GM10847 (cell line): ENCODE results near the gene RAD51B.

Experiments
- POLR2A ChIP-seq: IDR thresholded peaks from 2 replicates; pipeline ENCODE4 v1.6.1; 2011; ENCODE audit not compliant: insufficient read length; ENCODE audit errors: extremely low read depth

Gene RAD51B

DNA sequence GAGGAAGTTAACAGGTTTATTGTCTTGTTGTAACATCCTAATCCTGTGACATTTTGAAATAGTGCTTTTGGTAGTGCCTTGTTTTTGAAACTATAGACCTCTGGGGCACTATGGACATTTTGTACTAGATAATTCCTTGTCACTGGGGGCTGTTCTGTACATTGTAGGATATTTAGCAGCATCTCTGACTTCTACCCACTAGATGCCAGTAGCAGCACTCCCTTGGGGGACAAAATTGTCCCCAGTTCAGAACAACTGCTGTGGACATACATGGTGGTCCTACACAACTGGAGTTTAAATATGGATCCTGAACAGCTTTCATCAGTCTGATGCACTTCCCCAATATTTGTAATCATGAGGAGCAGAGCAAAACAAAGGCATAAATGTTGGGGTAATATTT, 264.7 kb downstream of the RAD51B start:
- no peak for TF ChIP-seq POLR2A

DNA sequence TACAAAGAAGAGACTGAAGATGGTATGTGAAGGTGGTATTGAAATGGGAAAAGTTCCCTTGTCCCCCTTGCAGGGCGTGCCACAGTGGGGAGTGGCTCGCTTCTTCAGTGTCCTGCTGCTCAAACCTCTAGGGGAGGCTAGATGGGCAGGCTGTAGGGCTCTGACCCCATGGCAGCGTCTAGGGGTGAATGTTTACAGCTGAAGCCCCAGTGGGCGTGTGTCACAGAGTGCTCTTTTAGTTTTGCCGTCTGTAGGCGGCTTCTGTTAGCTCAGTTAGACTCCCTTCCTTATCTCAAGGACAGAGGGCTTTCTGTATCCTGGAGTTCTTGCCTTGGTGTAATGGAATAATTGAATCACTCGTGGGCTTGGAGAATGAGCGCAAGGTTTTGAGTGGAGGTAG, 266.2 kb downstream of the RAD51B start:
- TF ChIP-seq POLR2A = no peak

GRCh38 chr14:68088451-68088854, 268.9 kb downstream of the RAD51B start:
- no peak for TF ChIP-seq POLR2A

GRCh38 chr14:68089146-68089731, 269.7 kb downstream of the RAD51B start:
- TF ChIP-seq POLR2A = no peak

- no peak for TF ChIP-seq POLR2A
These were observed 274.6 kb downstream of the RAD51B start for GRCh38 chr14:68094158-68094557.

DNA sequence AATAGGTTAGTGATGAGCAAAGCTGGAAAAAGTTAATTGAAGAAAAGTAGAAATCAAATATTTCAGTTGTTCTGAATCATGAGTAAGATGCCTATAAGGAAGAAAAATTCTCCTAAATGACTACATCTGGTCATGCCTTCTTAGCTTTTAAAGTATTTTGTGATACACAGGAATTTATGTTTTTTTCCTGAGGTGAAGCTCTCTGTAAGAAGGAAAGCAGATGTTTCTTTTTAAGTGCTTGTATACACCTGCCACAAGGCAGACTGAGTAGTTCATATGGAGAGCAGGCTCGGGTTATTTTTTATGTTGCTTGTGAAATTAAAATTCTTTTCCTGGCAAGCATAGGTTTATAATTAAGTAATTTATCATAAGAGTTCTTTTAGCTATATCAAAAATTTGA, 275.2 kb downstream of the RAD51B start:
- no peak for TF ChIP-seq POLR2A

DNA sequence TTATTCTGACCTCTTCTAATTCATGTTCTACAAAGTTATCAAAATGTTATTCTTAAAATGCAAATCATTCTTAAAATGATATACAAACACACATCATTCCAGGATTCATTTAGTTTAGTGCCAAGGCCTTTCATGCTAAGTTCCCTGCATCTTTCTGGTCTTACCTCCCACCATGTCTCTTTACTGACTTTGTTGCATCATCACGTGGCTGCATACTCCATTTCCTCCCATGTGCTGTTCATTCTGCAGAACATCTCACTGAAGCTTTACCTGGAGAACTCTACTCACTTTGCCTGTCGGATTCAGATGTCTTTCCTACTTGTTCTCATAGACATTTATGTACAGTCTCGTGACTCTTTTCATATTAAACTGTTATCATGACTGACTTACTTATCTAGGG, 278.1 kb downstream of the RAD51B start:
- no peak for TF ChIP-seq POLR2A

- no peak for TF ChIP-seq POLR2A
These were observed 279.3 kb downstream of the RAD51B start for GRCh38 chr14:68098834-68099233.

DNA sequence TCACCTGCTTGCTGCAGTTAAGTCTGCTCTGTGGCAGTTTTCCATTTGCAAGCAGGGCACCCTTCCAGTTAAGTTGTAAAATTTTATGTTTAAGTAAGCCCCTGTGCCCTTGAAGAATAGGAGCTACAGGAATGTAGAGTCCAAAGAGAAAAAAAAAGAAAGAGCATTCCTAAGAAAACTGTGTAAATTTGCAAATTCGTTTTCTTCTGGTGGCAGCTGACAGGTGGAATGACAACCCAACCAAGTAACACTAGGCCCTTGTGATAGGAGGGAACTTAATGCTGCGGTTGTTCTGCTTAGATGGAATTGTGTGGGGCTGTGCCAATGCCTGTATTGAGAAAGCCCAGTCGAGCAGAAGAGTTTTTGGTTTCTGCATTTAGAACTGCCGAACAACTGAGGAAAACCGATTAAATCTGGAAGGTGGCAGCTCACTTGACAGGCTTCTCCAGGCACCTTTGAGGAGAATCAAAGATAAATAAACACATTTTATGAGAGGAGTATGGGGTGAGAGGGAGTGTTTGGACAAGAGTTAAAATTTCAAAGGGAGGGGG, 280.0 kb downstream of the RAD51B start:
- no peak for TF ChIP-seq POLR2A

GRCh38 chr14:68103853-68104252, 284.3 kb downstream of the RAD51B start:
- no peak for TF ChIP-seq POLR2A

GRCh38 chr14:68104518-68104917, 284.9 kb downstream of the RAD51B start:
- no peak for TF ChIP-seq POLR2A

- TF ChIP-seq POLR2A = no peak
These were observed 286.2 kb downstream of the RAD51B start for GRCh38 chr14:68105816-68106215.

GRCh38 chr14:68106456-68106855, 286.9 kb downstream of the RAD51B start:
- TF ChIP-seq POLR2A = no peak

DNA sequence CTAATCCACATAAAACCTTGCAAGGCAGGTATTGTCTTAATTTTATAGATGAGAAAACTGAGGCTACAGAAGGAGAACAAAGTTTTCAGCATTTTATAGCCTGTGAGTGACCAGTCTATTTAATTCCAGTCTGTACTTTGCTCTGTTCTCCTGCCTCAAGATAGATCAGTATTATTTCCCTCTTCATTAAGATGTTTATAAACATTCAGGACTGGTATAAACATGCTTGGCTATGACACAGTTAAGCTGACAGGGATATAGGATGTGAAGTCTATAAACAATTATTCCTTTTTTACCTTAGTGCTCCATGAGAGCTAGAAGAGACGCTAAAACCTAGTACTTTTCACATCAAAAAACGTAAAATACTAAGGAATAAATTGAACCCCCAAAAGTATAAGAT, 287.3 kb downstream of the RAD51B start:
- no peak for TF ChIP-seq POLR2A

GRCh38 chr14:68109132-68109900, 289.7 kb downstream of the RAD51B start:
- TF ChIP-seq POLR2A = no peak

DNA sequence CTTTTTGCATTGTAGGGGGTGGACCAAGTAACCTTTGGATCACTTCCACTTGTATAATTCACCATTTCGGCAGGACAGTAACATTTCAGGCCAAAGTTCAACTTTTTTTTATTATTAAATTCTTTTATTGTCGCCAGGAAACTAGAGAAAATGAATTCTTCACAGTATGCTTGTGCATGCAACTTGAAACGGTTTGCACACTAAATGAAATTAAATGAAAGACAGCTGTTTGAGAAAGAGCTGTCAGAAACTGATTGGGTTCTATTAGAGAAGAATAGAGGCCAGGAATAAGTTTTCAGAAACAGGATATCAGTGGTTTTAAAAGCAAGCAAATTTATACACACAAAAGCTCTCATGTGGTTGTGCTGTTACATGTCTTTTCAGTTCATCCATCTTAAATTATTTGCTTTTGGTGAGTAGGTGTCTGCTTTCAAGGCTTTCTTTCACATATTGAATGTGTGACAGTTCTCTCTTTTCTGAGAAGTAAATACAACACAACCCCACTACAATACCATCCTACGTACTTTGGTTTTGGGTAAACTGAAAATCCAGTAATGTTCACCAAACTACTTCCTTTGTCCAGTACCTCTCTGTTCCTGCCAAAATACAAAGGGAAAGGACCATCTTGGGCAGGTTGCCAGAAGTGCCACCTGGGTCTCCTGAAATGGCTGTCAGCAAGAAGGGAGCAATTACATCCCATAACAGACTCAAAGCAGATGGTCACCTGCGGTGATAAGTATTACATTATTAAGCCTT, 291.7 kb downstream of the RAD51B start:
- no peak for TF ChIP-seq POLR2A
